Ovary (tissue), 3 donors: Measurements from ENCODE around the gene CLNK.

Experiments used
- CTCF ChIP-seq, 3 donors: fragments of 450-650 bp in 2 of 3; fragments of 200-600 bp in 1 of 3; IDR thresholded peaks; one replicate each; pipeline versions ENCODE4 v1.5.1 to v1.8.0; 2016 to 2022; ENCODE audit warnings: antibody characterized with exemption in 3 of 3, mild to moderate bottlenecking in 1 of 3
- EP300 ChIP-seq: sonication (generic); formaldehyde crosslinking; IDR thresholded peaks from one replicate; pipeline ENCODE4 v1.6.1; 2017; ENCODE audit warnings: antibody characterized with exemption
- POLR2A ChIP-seq: fragments of 450-650 bp; IDR thresholded peaks from one replicate; pipeline ENCODE4 v1.6.1; 2017; ENCODE audit warnings: antibody characterized with exemption, mild to moderate bottlenecking, moderate library complexity
- donor health status: DM: no; HTN: no; CAD: no.

GRCh38 chr4:10554121-10554520, 130.4 kb downstream of the CLNK start:
- TF ChIP-seq CTCF (IDR thresholded peaks at IDR 0.05), result no peak
- TF ChIP-seq EP300, result no peak
- TF ChIP-seq POLR2A, result no peak
